SK-N-SH treated with all-trans-retinoic acid at 6 μM for 48 hours (cell line): ENCODE measurements around the gene PALLD.

Experiments
- ARNTL ChIP-seq: fragments of 450-650 bp; formaldehyde crosslinking; IDR thresholded peaks from 2 replicates; pipeline ENCODE4 v1.5.0; 2020; ENCODE audit warnings: low read depth, mild to moderate bottlenecking, moderate library complexity, borderline replicate concordance
- ESRRG ChIP-seq: fragments of 250-450 bp; sonication (Bioruptor Pico); IDR thresholded peaks from 2 replicates; pipeline ENCODE4 v1.6.1; 2021; ENCODE audit warnings: mild to moderate bottlenecking
- GLIS3 ChIP-seq: fragments of 250-450 bp; sonication (Bioruptor Pico); IDR thresholded peaks from 2 replicates; pipeline ENCODE4 v1.5.0; 2020; ENCODE audit warnings: mild to moderate bottlenecking, moderate library complexity
- OSR1 ChIP-seq: fragments of 250-450 bp; sonication (Bioruptor Pico); IDR thresholded peaks from 2 replicates; pipeline ENCODE4 v1.8.0; 2022; ENCODE audit warnings: moderate library complexity, mild to moderate bottlenecking, inconsistent platforms
- PPARA ChIP-seq: fragments of 250-450 bp; sonication (Bioruptor Pico); IDR thresholded peaks from 2 replicates; pipeline ENCODE4 v1.5.0; 2020; ENCODE audit warnings: mild to moderate bottlenecking, borderline replicate concordance
- RARB ChIP-seq: fragments of 250-450 bp; sonication (Bioruptor Pico); IDR thresholded peaks from 2 replicates; pipeline ENCODE4 v1.8.0; 2021; ENCODE audit warnings: mild to moderate bottlenecking, moderate library complexity
- TOX ChIP-seq: fragments of 250-450 bp; sonication (Bioruptor Pico); IDR thresholded peaks from 2 replicates; pipeline ENCODE4 v1.8.0; 2021; ENCODE audit warnings: mild to moderate bottlenecking, moderate library complexity, borderline replicate concordance
- ZFP3 ChIP-seq: fragments of 250-450 bp; sonication (Bioruptor Pico); IDR thresholded peaks from 2 replicates; pipeline ENCODE4 v1.5.0; 2020; ENCODE audit warnings: mild to moderate bottlenecking, moderate library complexity
- ZFP30 ChIP-seq: fragments of 450-650 bp; formaldehyde crosslinking; IDR thresholded peaks from 2 replicates; pipeline ENCODE4 v1.5.0; 2022; ENCODE audit warnings: mild to moderate bottlenecking, moderate library complexity
- ZNF8 ChIP-seq: fragments of 450-650 bp; formaldehyde crosslinking; IDR thresholded peaks from 2 replicates; pipeline ENCODE4 v1.5.0; 2020; ENCODE audit warnings: mild to moderate bottlenecking, moderate library complexity
- TF ChIP-seq, protein P1 (sequence below): fragments of 250-450 bp; sonication (Bioruptor Pico); IDR thresholded peaks from 2 replicates; pipeline ENCODE4 v1.5.1; 2020; ENCODE audit warnings: low read depth, mild to moderate bottlenecking, moderate library complexity
- TF ChIP-seq, protein P2 (sequence below): fragments of 250-450 bp; sonication (Bioruptor Pico); IDR thresholded peaks from 2 replicates; pipeline ENCODE4 v1.8.0; 2020; ENCODE audit warnings: mild to moderate bottlenecking, moderate library complexity, borderline replicate concordance
- TF ChIP-seq, protein P3 (sequence below): fragments of 250-450 bp; sonication (Bioruptor Pico); IDR thresholded peaks from 2 replicates; pipeline ENCODE4 v1.8.0; 2021; ENCODE audit warnings: low read depth, mild to moderate bottlenecking, moderate library complexity, borderline replicate concordance
- TF ChIP-seq, protein P4 (sequence below): fragments of 250-450 bp; sonication (Bioruptor Pico); IDR thresholded peaks from 2 replicates; pipeline ENCODE4 v1.5.1; 2021; ENCODE audit warnings: mild to moderate bottlenecking, moderate library complexity

DNA sequence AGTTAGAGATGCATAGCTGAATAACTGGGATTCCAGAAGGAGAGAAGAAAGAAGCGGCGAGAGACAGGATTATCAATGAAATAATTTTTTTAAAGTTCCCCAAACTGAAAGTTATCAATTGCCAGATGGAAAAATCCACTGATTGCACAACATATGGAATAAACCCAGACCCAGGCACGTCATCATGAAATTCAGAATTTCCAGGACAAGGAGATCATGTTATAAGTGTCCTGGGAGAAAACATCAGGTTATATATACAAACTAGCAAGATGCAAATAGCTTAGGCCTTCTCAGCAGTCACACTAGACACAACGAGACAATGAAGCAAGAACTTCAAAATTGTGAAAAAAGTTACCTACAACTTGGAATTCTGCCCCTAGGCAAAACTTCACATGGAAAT is 200.0 kb downstream of the PALLD start:
- TF ChIP-seq ZFP3 (CRISPR knock-in tag) (no peak), RARB (CRISPR knock-in tag) (no peak), ZNF8 (no peak), ARNTL (no peak), OSR1 (CRISPR knock-in tag) (no peak), GLIS3 (CRISPR knock-in tag) (no peak), ZFP30 (no peak), ESRRG (no peak), TOX (CRISPR knock-in tag) (no peak), PPARA (CRISPR knock-in tag) (no peak)
- TF ChIP-seq, protein P1, sequence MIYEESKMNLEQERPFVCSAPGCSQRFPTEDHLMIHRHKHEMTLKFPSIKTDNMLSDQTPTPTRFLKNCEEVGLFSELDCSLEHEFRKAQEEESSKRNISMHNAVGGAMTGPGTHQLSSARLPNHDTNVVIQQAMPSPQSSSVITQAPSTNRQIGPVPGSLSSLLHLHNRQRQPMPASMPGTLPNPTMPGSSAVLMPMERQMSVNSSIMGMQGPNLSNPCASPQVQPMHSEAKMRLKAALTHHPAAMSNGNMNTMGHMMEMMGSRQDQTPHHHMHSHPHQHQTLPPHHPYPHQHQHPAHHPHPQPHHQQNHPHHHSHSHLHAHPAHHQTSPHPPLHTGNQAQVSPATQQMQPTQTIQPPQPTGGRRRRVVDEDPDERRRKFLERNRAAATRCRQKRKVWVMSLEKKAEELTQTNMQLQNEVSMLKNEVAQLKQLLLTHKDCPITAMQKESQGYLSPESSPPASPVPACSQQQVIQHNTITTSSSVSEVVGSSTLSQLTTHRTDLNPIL: no peak
- TF ChIP-seq, protein P2, sequence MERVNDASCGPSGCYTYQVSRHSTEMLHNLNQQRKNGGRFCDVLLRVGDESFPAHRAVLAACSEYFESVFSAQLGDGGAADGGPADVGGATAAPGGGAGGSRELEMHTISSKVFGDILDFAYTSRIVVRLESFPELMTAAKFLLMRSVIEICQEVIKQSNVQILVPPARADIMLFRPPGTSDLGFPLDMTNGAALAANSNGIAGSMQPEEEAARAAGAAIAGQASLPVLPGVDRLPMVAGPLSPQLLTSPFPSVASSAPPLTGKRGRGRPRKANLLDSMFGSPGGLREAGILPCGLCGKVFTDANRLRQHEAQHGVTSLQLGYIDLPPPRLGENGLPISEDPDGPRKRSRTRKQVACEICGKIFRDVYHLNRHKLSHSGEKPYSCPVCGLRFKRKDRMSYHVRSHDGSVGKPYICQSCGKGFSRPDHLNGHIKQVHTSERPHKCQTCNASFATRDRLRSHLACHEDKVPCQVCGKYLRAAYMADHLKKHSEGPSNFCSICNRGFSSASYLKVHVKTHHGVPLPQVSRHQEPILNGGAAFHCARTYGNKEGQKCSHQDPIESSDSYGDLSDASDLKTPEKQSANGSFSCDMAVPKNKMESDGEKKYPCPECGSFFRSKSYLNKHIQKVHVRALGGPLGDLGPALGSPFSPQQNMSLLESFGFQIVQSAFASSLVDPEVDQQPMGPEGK: no peak
- TF ChIP-seq, protein P3, sequence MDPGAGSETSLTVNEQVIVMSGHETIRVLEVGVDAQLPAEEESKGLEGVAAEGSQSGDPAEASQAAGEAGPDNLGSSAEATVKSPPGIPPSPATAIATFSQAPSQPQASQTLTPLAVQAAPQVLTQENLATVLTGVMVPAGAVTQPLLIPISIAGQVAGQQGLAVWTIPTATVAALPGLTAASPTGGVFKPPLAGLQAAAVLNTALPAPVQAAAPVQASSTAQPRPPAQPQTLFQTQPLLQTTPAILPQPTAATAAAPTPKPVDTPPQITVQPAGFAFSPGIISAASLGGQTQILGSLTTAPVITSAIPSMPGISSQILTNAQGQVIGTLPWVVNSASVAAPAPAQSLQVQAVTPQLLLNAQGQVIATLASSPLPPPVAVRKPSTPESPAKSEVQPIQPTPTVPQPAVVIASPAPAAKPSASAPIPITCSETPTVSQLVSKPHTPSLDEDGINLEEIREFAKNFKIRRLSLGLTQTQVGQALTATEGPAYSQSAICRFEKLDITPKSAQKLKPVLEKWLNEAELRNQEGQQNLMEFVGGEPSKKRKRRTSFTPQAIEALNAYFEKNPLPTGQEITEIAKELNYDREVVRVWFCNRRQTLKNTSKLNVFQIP: no peak
- TF ChIP-seq, protein P4, sequence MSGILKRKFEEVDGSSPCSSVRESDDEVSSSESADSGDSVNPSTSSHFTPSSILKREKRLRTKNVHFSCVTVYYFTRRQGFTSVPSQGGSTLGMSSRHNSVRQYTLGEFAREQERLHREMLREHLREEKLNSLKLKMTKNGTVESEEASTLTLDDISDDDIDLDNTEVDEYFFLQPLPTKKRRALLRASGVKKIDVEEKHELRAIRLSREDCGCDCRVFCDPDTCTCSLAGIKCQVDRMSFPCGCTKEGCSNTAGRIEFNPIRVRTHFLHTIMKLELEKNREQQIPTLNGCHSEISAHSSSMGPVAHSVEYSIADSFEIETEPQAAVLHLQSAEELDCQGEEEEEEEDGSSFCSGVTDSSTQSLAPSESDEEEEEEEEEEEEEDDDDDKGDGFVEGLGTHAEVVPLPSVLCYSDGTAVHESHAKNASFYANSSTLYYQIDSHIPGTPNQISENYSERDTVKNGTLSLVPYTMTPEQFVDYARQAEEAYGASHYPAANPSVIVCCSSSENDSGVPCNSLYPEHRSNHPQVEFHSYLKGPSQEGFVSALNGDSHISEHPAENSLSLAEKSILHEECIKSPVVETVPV (CRISPR knock-in tag): no peak
